CD14-positive monocyte (primary cell): ENCODE results near the gene GLMP. TPM values are rescaled to one million over a fixed set of nuclear protein-coding genes. Genes with fewer than 3 reads are reported as not detected.

Source experiments
- DNase-seq, 3 donors: peaks; one replicate each; pipeline ENCODE4 v3.0.0-alpha.2; 2011 to 2022
- H2AFZ ChIP-seq: 2 replicates; pipeline ENCODE4 v1.6.0; 2012; ENCODE audit warnings: mild to moderate bottlenecking, low read depth, low read length, inconsistent platforms; ENCODE audit not compliant: insufficient read depth, poor library complexity, severe bottlenecking
- H3K27ac ChIP-seq, 2 donors: 1 replicate in 1 of 2; 2 replicates in 1 of 2; pipeline ENCODE4 v1.5.1; 2012 to 2013; ENCODE audit warnings: low read length in 2 of 2, control low read depth in 1 of 2, inconsistent platforms in 1 of 2, low read depth in 1 of 2, mild to moderate bottlenecking in 1 of 2
- H3K27me3 ChIP-seq, 2 donors: one replicate each; pipeline versions ENCODE4 v1.6.0 to v1.6.1; 2011 to 2013; ENCODE audit warnings: low read length in 2 of 2; ENCODE audit not compliant: control insufficient read depth in 2 of 2, insufficient read depth in 2 of 2
- H3K36me3 ChIP-seq, 2 donors: replicated peaks in 1 of 2; 1 replicate in 1 of 2; 2 replicates in 1 of 2; pipeline versions ENCODE4 v1.5.1 to v1.6.1; 2012 to 2013; ENCODE audit warnings: low read length in 2 of 2, control low read depth in 1 of 2, inconsistent platforms in 1 of 2, mild to moderate bottlenecking in 1 of 2; ENCODE audit not compliant: insufficient read depth in 2 of 2, control insufficient read depth in 1 of 2
- H3K4me1 ChIP-seq, 2 donors: 1 replicate in 1 of 2; 2 replicates in 1 of 2; pipeline versions ENCODE4 v1.5.1 to v1.6.1; 2012 to 2013; ENCODE audit warnings: low read length in 2 of 2, control low read depth in 1 of 2, inconsistent platforms in 1 of 2, mild to moderate bottlenecking in 1 of 2, moderate library complexity in 1 of 2; ENCODE audit not compliant: insufficient read depth in 2 of 2, control insufficient read depth in 1 of 2
- H3K4me2 ChIP-seq: replicated peaks from 2 replicates; pipeline ENCODE3; 2012; ENCODE audit warnings: low read length, moderate library complexity, mild to moderate bottlenecking; ENCODE audit not compliant: poor library complexity, severe bottlenecking; ENCODE audit errors: extremely low read depth
- H3K4me3 ChIP-seq, 3 experiments: fragments of 200-600 bp in 1 of 3; sonication (generic) in 1 of 3; replicated peaks in 1 of 3; 1 replicate in 2 of 3; 2 replicates in 1 of 3; pipeline ENCODE4 v1.5.1; 2011 to 2013; ENCODE audit warnings: low read length in 3 of 3, mild to moderate bottlenecking in 3 of 3, control low read depth in 2 of 3, low read depth in 2 of 3, inconsistent platforms in 1 of 3, moderate library complexity in 1 of 3
- H3K79me2 ChIP-seq: 2 replicates; pipeline ENCODE4 v1.6.0; 2012; ENCODE audit warnings: mild to moderate bottlenecking, control low read depth, inconsistent platforms, low read length, moderate library complexity; ENCODE audit not compliant: insufficient read depth
- H3K9ac ChIP-seq: 2 replicates; pipeline ENCODE4 v1.6.0; 2017; ENCODE audit warnings: low read length, mild to moderate bottlenecking; ENCODE audit not compliant: insufficient read depth, poor library complexity, severe bottlenecking
- H3K9me3 ChIP-seq, 2 donors: replicated peaks in 1 of 2; 1 replicate in 1 of 2; 2 replicates in 1 of 2; pipeline versions ENCODE4 v1.5.1 to v1.6.1; 2012 to 2013; ENCODE audit warnings: low read length in 2 of 2, control low read depth in 1 of 2; ENCODE audit not compliant: control insufficient read depth in 1 of 2, insufficient read depth in 1 of 2
- H4K20me1 ChIP-seq: 2 replicates; pipeline ENCODE4 v1.6.0; 2012; ENCODE audit warnings: mild to moderate bottlenecking, low read length, control low read depth, moderate library complexity; ENCODE audit not compliant: insufficient read depth
- H3K27ac Mint-ChIP-seq, 7 donors: one replicate each; pipeline ENCODE4 v1.8.0; 2020; ENCODE audit warnings: mild to moderate bottlenecking in 7 of 7, mixed read lengths in 7 of 7, moderate library complexity in 6 of 7, inconsistent platforms in 2 of 7
- H3K27me3 Mint-ChIP-seq, 3 donors: one replicate each; pipeline ENCODE4 v1.8.0; 2021 to 2022; ENCODE audit warnings: low read depth in 3 of 3, mild to moderate bottlenecking in 3 of 3, mixed read lengths in 3 of 3, moderate library complexity in 3 of 3, inconsistent platforms in 1 of 3
- H3K36me3 Mint-ChIP-seq, 2 donors: one replicate each; pipeline ENCODE4 v1.8.0; 2020; ENCODE audit warnings: mixed read lengths in 2 of 2, inconsistent platforms in 1 of 2, mild to moderate bottlenecking in 1 of 2
- H3K4me1 Mint-ChIP-seq: one replicate; pipeline ENCODE4 v1.8.0; 2020; ENCODE audit warnings: mild to moderate bottlenecking, mixed read lengths
- H3K4me3 Mint-ChIP-seq, 2 donors: one replicate each; pipeline ENCODE4 v1.8.0; 2020; ENCODE audit warnings: mild to moderate bottlenecking in 2 of 2, mixed read lengths in 2 of 2, moderate library complexity in 1 of 2
- H3K9me3 Mint-ChIP-seq, 7 donors: one replicate each; pipeline ENCODE4 v1.8.0; 2020 to 2022; ENCODE audit warnings: mixed read lengths in 7 of 7, mild to moderate bottlenecking in 6 of 7, moderate library complexity in 6 of 7, inconsistent platforms in 2 of 7
- WGBS: methylation state at CpG from one replicate; pipeline ENCODE4 v1.1.5; 2013; ENCODE audit warnings: missing lambda C conversion rate; ENCODE audit not compliant: insufficient coverage; 5-methylcytosine and 5-hydroxymethylcytosine counted together
- intact Hi-C, 2 donors: fragments of 100-400 bp; cut with micrococcal nuclease; formaldehyde crosslinking; loops; one replicate each; pipeline versions ENCODE4 v1.15.0 to v1.15.1; 2023
- polyA plus RNA-seq, 3 donors: library from polyadenylated mRNA; depleted of rRNA in 1 of 3; unstranded in 2 of 3; stranded (reverse) in 1 of 3; fragments of 300-500 nt in 2 of 3; fragments of >200 nt in 1 of 3; fragmentation: Illumina TruSeq in 2 of 3; gene quantifications; 1 replicate in 2 of 3; 2 replicates in 1 of 3; pipeline ENCODE4 v1.2.3, GENCODE V29; 2012 to 2021
- TF ChIP-seq, protein P1 (sequence below): fragments of 200-600 bp; IDR thresholded peaks from one replicate; pipeline ENCODE4 v1.8.0; 2022; ENCODE audit warnings: antibody characterized with exemption, mild to moderate bottlenecking

The GLMP gene
- polyA plus RNA-seq, 3 donors = 24.3 to 59.6 (median 34.7) TPM

DNA sequence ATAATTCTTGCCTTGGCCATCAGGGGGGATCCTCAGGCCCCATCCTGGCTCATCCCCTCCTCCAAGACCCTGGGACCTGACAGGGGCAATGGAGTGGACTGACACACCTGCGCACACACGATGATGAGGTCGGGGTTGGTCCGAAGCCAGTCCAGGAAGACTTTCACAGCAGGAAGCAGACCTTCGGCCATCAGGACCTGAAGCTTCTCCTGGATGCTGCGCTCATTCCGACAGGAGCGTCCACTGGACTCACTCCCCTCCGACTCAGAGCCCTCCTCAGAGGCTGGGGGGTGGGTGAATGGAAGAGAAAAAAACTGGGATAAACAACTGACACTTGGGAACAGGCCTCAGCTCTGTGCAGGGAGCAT, 32.2 kb downstream of the GLMP start:
- H3K27ac ChIP-seq = no peak overlapping the region
- no peak overlapping the region for H3K4me2 ChIP-seq
- Mint-ChIP-seq H3K27ac (no peak overlapping the region), H3K4me1 (no peaks in the 10 kb centered on the region), H3K36me3 (peaks cover 85 to 99% of the 10 kb centered on the region in 2 donors), H3K9me3 (peaks cover 0 to 3% (median 0%) of the 10 kb centered on the region in 7 donors), H3K4me3 (no peak overlapping the region), H3K27me3 (no peaks in the 10 kb centered on the region)
- H3K9me3 ChIP-seq = no peaks in the 10 kb centered on the region
- H3K79me2 ChIP-seq = peaks cover 5% of the 10 kb centered on the region
- H3K27me3 ChIP-seq = no peaks in the 10 kb centered on the region
- H3K36me3 ChIP-seq = peaks cover 96 to 100% of the 10 kb centered on the region in 2 donors
- intact Hi-C loops = loop anchor here in 1 of 2 donors (5.0 kb wide), 1 partner anchor 44 kb away; no protein-coding TSS in a partner anchor
- DNase-seq = no peak
- no peaks in the 10 kb centered on the region for H3K4me1 ChIP-seq
- peaks cover 62% of the 10 kb centered on the region for H4K20me1 ChIP-seq
- no peak overlapping the region for H2AFZ ChIP-seq
- no peak overlapping the region for H3K9ac ChIP-seq
- no peak overlapping the region for H3K4me3 ChIP-seq
- TF ChIP-seq, protein P1, sequence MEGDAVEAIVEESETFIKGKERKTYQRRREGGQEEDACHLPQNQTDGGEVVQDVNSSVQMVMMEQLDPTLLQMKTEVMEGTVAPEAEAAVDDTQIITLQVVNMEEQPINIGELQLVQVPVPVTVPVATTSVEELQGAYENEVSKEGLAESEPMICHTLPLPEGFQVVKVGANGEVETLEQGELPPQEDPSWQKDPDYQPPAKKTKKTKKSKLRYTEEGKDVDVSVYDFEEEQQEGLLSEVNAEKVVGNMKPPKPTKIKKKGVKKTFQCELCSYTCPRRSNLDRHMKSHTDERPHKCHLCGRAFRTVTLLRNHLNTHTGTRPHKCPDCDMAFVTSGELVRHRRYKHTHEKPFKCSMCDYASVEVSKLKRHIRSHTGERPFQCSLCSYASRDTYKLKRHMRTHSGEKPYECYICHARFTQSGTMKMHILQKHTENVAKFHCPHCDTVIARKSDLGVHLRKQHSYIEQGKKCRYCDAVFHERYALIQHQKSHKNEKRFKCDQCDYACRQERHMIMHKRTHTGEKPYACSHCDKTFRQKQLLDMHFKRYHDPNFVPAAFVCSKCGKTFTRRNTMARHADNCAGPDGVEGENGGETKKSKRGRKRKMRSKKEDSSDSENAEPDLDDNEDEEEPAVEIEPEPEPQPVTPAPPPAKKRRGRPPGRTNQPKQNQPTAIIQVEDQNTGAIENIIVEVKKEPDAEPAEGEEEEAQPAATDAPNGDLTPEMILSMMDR = no peak
- 100% methylated on average over 8 of the region's 9 CpGs for WGBS

DNA sequence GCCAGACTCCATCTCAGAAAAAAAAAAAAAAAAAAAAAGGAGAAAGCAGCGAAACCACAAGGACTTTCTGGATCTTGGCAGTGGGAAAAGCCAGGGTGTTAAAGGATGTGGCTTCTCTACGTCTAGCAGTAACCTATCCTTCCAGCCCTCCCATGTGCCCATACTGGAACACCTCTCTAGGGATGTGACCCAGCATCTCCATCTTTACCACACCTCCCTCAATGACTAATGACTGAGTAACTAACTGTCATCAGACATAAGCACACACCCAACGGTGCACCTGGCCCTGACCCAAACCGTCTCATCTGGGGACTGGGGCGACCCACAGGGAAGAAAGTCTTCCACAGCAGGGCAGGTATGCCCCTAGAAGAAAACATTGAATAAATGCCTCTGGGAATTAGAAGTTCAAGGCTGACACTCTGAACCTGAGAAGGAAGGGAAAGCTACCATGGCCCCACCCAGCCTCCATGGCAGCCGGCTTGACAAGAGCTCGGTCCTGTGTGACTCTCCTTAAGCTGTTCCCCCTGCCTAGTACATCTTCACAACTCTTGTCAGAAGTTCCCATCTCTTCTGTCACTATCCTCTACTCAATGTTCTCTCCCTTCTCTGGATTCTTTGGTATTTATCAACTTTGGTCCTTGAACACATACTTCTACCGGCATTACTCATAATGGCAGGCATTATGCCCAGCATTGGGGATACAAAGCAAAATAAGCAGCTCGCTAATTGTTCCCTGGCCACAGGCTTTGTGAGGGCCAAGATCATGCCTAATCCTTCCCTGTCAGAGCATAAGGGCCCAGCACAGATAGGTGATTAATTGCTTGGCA, 32.8 kb downstream of the GLMP start:
- no peak overlapping the region for H3K4me2 ChIP-seq

More for the DNA sequence above, 32.8 kb downstream of the GLMP start:
- H3K27ac ChIP-seq = no peak overlapping the region
- H3K9me3 Mint-ChIP-seq = peaks cover 0 to 3% (median 0%) of the 10 kb centered on the region in 7 donors
- TF ChIP-seq, protein P1 = no peak
- H3K79me2 ChIP-seq = peaks cover 5% of the 10 kb centered on the region
- no peak overlapping the region for H3K9ac ChIP-seq
- DNase-seq = no peak
- H4K20me1 ChIP-seq = peaks cover 62% of the 10 kb centered on the region
- no peak overlapping the region for H2AFZ ChIP-seq
- no peaks in the 10 kb centered on the region for H3K27me3 ChIP-seq
- intact Hi-C loops = loop anchor here in 1 of 2 donors (5.0 kb wide), 1 partner anchor 45 kb away; no protein-coding TSS in a partner anchor
- H3K4me3 ChIP-seq = no peak overlapping the region
- 91% methylated on average over 8 of the region's 9 CpGs for WGBS
- H3K27me3 Mint-ChIP-seq = no peaks in the 10 kb centered on the region
- no peaks in the 10 kb centered on the region for H3K4me1 ChIP-seq
- H3K36me3 ChIP-seq = peaks cover 96 to 100% of the 10 kb centered on the region in 2 donors
- H3K9me3 ChIP-seq = no peaks in the 10 kb centered on the region
- peak overlapping the region in 2 of 7 donors; percentile 4 to 27 for H3K27ac Mint-ChIP-seq
- H3K36me3 Mint-ChIP-seq = peaks cover 85 to 99% of the 10 kb centered on the region in 2 donors
- no peaks in the 10 kb centered on the region for H3K4me1 Mint-ChIP-seq
- no peak overlapping the region for H3K4me3 Mint-ChIP-seq
